ENCODE data around the gene ELAPOR1. TPM values are rescaled to one million over a fixed set of nuclear protein-coding genes. Genes with fewer than 3 reads are reported as not detected.

ELAPOR1 gene
- total RNA-seq, 1 experiment from 2014 or later, result 1.1 TPM

Other genes starting within 250 kb of the ELAPOR1 start
- gene GPSM2, start 237.1 kb upstream of the ELAPOR1 start, total RNA-seq (2014; rRNA removed; shearing (Covaris generic)), result 50.1 and 69.1 TPM in 2 replicates
- 29.2 and 35.4 TPM in 2 replicates for gene CLCC1, start 150.6 kb upstream of the ELAPOR1 start, total RNA-seq (2014; rRNA removed; shearing (Covaris generic))
- 11.0 and 14.6 TPM in 2 replicates for gene WDR47, start 72.0 kb upstream of the ELAPOR1 start, total RNA-seq (2014; rRNA removed; shearing (Covaris generic))
- gene TAF13, start 38.1 kb upstream of the ELAPOR1 start, total RNA-seq (2014; rRNA removed; shearing (Covaris generic)), result 73.4 and 97.8 TPM in 2 replicates
- gene TMEM167B, start 23.4 kb upstream of the ELAPOR1 start, total RNA-seq (2014; rRNA removed; shearing (Covaris generic)), result 38.5 and 44.8 TPM in 2 replicates
- 110 and 149 TPM in 2 replicates for gene SARS1, start 99.8 kb downstream of the ELAPOR1 start, total RNA-seq (2014; rRNA removed; shearing (Covaris generic))
- 3.7 and 6.9 TPM in 2 replicates for gene CELSR2, start 135.4 kb downstream of the ELAPOR1 start, total RNA-seq (2014; rRNA removed; shearing (Covaris generic))
- gene PSRC1, start 169.0 kb downstream of the ELAPOR1 start, total RNA-seq (2014; rRNA removed; shearing (Covaris generic)), result 68.3 and 83.5 TPM in 2 replicates
- not detected in 2 replicates for gene MYBPHL, start 192.9 kb downstream of the ELAPOR1 start, total RNA-seq (2014; rRNA removed; shearing (Covaris generic))